ENCODE measurements around the gene CPB2. TPM values are rescaled to one million over a fixed set of nuclear protein-coding genes. Genes with fewer than 3 reads are reported as not detected.

Gene CPB2
- total and polyA plus RNA-seq, 2 donors, result 0.24 TPM; not detected in 1

- 90% methylated on average over 5 of the region's 5 CpGs for WGBS
- no peak overlapping the region for H3K27ac ChIP-seq (ENCODE audit: low read depth)
- H3K36me3 ChIP-seq (ENCODE audit: insufficient read depth), result no peaks in the 10 kb centered on the region
- H3K4me1 ChIP-seq (ENCODE audit: insufficient read depth), result no peaks in the 10 kb centered on the region
- no peak for DNase-seq (ENCODE audit: extremely low spot score)
- H3K4me3 ChIP-seq (ENCODE audit: low read depth, low read length), result no peak overlapping the region
Observed at GRCh38 chr13:46071590-46072249, 33.1 kb downstream of the CPB2 start.

DNA sequence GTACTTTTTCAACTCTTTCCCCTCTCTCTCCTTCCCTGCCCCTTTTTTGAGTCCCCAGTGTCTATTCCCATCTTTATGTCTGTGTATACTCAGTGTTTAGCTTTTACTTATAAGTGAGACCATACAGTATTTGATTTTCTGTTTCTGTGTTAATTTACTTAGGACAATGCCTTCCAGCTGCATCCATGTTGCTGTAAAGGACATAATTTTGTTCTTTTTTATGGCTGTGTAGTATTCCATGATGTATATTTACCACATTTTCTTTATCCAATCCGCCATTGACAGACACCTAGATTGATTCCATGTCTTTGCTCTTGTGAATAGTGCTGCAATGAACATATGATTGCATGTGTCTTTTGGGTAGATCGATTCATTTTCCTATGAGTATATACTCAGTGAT, 41.5 kb downstream of the CPB2 start:
- no peak overlapping the region for H3K4me3 ChIP-seq (ENCODE audit: low read depth, low read length)
- no peak overlapping the region for H3K27ac ChIP-seq (ENCODE audit: low read depth)
- H3K36me3 ChIP-seq (ENCODE audit: insufficient read depth), result no peaks in the 10 kb centered on the region
- WGBS, result 95% methylated on average over 2 of the region's 2 CpGs
- no peaks in the 10 kb centered on the region for H3K4me1 ChIP-seq (ENCODE audit: insufficient read depth)
- no peak for DNase-seq (ENCODE audit: extremely low spot score)

GRCh38 chr13:46062185-46062584, 42.6 kb downstream of the CPB2 start:
- H3K27ac ChIP-seq (ENCODE audit: low read depth), result no peak overlapping the region
- no peak for DNase-seq (ENCODE audit: extremely low spot score)
- no peaks in the 10 kb centered on the region for H3K4me1 ChIP-seq (ENCODE audit: insufficient read depth)
- 63% methylated on average over 5 of the region's 5 CpGs for WGBS
- no peak overlapping the region for H3K4me3 ChIP-seq (ENCODE audit: low read depth, low read length)
- H3K36me3 ChIP-seq (ENCODE audit: insufficient read depth), result no peaks in the 10 kb centered on the region

GRCh38 chr13:46059405-46059804, 45.4 kb downstream of the CPB2 start:
- H3K27ac ChIP-seq (ENCODE audit: low read depth), result no peak overlapping the region

GRCh38 chr13:46058268-46058667, 46.6 kb downstream of the CPB2 start:
- Histone ChIP-seq H3K4me1 (ENCODE audit: insufficient read depth) (no peaks in the 10 kb centered on the region), H3K27ac (ENCODE audit: low read depth) (no peak overlapping the region), H3K36me3 (ENCODE audit: insufficient read depth) (no peaks in the 10 kb centered on the region), H3K4me3 (ENCODE audit: low read depth, low read length) (no peak overlapping the region)
- DNase-seq (ENCODE audit: extremely low spot score), result no peak
- WGBS, result 84% methylated on average over 3 of the region's 3 CpGs

More at GRCh38 chr13:46059405-46059804, 45.4 kb downstream of the CPB2 start:
- H3K4me3 ChIP-seq (ENCODE audit: low read depth, low read length), result no peak overlapping the region
- H3K36me3 ChIP-seq (ENCODE audit: insufficient read depth), result no peaks in the 10 kb centered on the region
- no peaks in the 10 kb centered on the region for H3K4me1 ChIP-seq (ENCODE audit: insufficient read depth)
- DNase-seq (ENCODE audit: extremely low spot score), result no peak

GRCh38 chr13:46057256-46058015, 47.4 kb downstream of the CPB2 start:
- DNase-seq (ENCODE audit: extremely low spot score), result no peak
- H3K4me1 ChIP-seq (ENCODE audit: insufficient read depth), result no peaks in the 10 kb centered on the region
- no peak overlapping the region for H3K27ac ChIP-seq (ENCODE audit: low read depth)
- 59% methylated on average over 5 of the region's 5 CpGs for WGBS
- no peak overlapping the region for H3K4me3 ChIP-seq (ENCODE audit: low read depth, low read length)
- H3K36me3 ChIP-seq (ENCODE audit: insufficient read depth), result no peaks in the 10 kb centered on the region

- no peak overlapping the region for H3K27ac ChIP-seq (ENCODE audit: low read depth)
- DNase-seq (ENCODE audit: extremely low spot score), result no peak
- 17% methylated on average over 18 of the region's 18 CpGs for WGBS
- peak overlapping the region; percentile 89 for H3K4me3 ChIP-seq (ENCODE audit: low read depth, low read length)
- no peaks in the 10 kb centered on the region for H3K36me3 ChIP-seq (ENCODE audit: insufficient read depth)
- H3K4me1 ChIP-seq (ENCODE audit: insufficient read depth), result no peaks in the 10 kb centered on the region
Observed at GRCh38 chr13:46053162-46054012, 51.4 kb downstream of the CPB2 start.

DNA sequence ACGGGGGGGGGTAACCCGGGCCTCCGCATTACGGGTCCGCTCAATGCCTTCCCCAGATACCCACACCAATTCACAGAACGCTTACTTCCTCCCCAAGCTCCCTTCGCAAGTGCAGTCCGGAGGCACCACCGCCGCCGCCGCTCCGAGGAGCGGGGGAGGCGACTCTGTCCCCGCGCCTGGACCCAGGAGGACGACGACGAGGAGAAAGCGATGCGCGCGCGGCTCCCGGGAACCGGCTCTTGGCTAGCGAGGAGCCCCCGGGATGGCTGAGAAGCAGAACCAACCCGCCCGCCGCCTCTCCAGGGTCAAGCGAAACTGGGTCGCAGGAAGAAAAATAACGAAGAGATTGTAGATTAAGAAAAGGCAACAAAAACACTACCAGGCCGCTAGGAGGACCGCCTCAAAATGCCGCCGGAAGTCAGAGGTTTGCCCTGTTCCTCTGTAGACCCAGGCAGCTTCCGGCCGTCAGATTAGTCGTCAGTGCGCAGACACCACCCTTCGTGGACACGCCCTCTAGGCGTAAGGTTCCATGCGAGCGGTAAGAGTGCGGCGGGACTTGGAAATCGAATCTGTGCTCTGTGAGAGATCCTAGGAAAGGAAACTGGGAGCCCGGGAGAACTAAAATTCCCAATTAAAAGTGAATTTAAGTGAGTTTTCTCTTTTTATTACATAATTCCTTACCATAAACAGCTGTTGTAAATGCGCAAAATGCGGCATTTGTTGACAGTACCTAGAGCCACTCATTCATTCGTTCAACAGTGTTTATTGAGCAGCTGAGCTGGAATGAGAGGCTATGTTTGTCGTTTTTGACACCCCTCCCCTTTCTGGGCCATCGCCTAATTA, 52.3 kb downstream of the CPB2 start, which contains the start of gene ZC3H13:
TSS of gene ZC3H13 (minus strand) at position 428 of the 843 bp plus-strand sequence. CDS start 7,239 bp downstream, outside the sequence.
- peak within 1 kb of the TSS; percentile 89 for H3K4me3 ChIP-seq (ENCODE audit: low read depth, low read length)
- no peaks in the 10 kb centered on the region for H3K4me1 ChIP-seq (ENCODE audit: insufficient read depth)
- DNase-seq (ENCODE audit: extremely low spot score), result peak; percentile 95
- H3K36me3 ChIP-seq (ENCODE audit: insufficient read depth), result no peaks in the 10 kb centered on the region
- H3K27ac ChIP-seq (ENCODE audit: low read depth), result peak within 1 kb of the TSS; percentile 95
- WGBS, result under 1% methylated on average over 57 of the region's 57 CpGs

DNA sequence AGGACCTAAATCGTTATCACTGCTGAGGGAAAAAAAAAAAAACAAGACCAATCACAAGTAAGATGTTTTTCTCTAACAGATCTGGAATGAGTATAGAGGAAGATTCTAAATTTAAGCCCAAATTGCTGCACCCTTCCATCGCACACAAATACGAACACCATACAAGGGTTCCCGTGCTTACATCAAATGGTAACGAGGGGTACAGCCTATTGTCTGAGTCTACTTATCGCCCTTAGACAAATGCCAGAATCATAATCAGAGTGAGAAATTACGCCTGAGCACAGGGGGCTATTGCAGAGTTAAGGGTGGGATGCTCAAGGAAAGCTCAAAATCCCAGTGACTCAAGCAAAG, 52.9 kb downstream of the CPB2 start:
- H3K4me3 ChIP-seq (ENCODE audit: low read depth, low read length), result peak overlapping the region; percentile 89
- no peak for DNase-seq (ENCODE audit: extremely low spot score)
- H3K4me1 ChIP-seq (ENCODE audit: insufficient read depth), result no peaks in the 10 kb centered on the region
- WGBS, result under 1% methylated on average over 7 of the region's 7 CpGs
- peak overlapping the region; percentile 95 for H3K27ac ChIP-seq (ENCODE audit: low read depth)
- no peaks in the 10 kb centered on the region for H3K36me3 ChIP-seq (ENCODE audit: insufficient read depth)

GRCh38 chr13:46050771-46051170, 54.1 kb downstream of the CPB2 start:
- no peaks in the 10 kb centered on the region for H3K36me3 ChIP-seq (ENCODE audit: insufficient read depth)
- H3K4me1 ChIP-seq (ENCODE audit: insufficient read depth), result no peaks in the 10 kb centered on the region
- no peak overlapping the region for H3K27ac ChIP-seq (ENCODE audit: low read depth)
- no peak overlapping the region for H3K4me3 ChIP-seq (ENCODE audit: low read depth, low read length)
- DNase-seq (ENCODE audit: extremely low spot score), result no peak

- 78% methylated on average over 2 of the region's 2 CpGs for WGBS
Observed at GRCh38 chr13:46045424-46045823, 59.4 kb downstream of the CPB2 start.

DNA sequence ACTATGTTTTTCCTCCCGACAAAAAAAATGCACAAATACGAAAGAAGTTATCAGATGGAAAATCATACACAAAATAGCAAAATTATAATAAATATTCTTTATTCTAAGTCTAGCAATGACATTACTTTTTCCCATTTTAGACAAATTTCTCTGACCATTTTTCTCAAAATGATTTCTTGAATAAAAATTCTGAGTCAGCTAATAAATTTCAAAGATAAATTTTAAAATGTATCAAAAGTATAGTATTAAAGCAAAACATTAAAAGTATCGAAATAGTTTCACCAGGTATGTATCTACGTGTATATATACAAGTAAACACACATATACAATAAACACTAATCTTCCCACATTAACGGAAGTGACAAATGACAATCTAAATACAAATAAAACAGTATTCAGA, 61.2 kb downstream of the CPB2 start:
- no peak overlapping the region for H3K4me3 ChIP-seq (ENCODE audit: low read depth, low read length)
- no peak overlapping the region for H3K27ac ChIP-seq (ENCODE audit: low read depth)
- H3K36me3 ChIP-seq (ENCODE audit: insufficient read depth), result peaks cover 3% of the 10 kb centered on the region
- WGBS, result 97% methylated on average over 5 of the region's 5 CpGs
- no peak for DNase-seq (ENCODE audit: extremely low spot score)
- H3K4me1 ChIP-seq (ENCODE audit: insufficient read depth), result no peaks in the 10 kb centered on the region

More at GRCh38 chr13:46045424-46045823, 59.4 kb downstream of the CPB2 start:
- Histone ChIP-seq H3K4me3 (ENCODE audit: low read depth, low read length) (no peak overlapping the region), H3K27ac (ENCODE audit: low read depth) (no peak overlapping the region), H3K36me3 (ENCODE audit: insufficient read depth) (peaks cover 3% of the 10 kb centered on the region), H3K4me1 (ENCODE audit: insufficient read depth) (no peaks in the 10 kb centered on the region)
- no peak for DNase-seq (ENCODE audit: extremely low spot score)

DNA sequence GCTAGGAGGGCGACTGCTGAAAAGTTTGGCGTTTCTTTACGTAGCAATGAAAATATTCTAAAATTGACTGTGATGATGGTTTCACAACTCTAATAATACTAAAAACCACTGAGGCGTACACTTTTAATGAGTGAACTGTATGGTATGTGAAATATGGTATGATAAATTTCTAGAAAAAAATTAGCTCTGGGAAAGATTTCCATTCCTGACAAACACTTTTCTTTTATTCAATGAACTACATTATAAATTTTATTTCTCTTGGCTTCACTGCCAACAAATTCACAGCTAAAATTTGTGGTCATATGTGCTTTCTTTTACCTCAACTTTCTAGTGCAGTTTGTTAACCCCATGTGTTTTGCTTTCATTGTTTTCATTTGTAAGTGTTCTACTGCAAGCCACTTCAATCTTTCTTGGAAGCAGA, 63.4 kb downstream of the CPB2 start:
- Histone ChIP-seq H3K27ac (ENCODE audit: low read depth) (no peak overlapping the region), H3K4me1 (ENCODE audit: insufficient read depth) (no peaks in the 10 kb centered on the region), H3K36me3 (ENCODE audit: insufficient read depth) (peaks cover 3% of the 10 kb centered on the region), H3K4me3 (ENCODE audit: low read depth, low read length) (no peak overlapping the region)
- no peak for DNase-seq (ENCODE audit: extremely low spot score)
- WGBS, result 89% methylated on average over 4 of the region's 4 CpGs

Measured in urinary bladder (tissue), 4 donors.